Ishikawa (cell line): ENCODE data around the gene TEFM.

Experiments
- EGR1 ChIP-seq: IDR thresholded peaks from 2 replicates; pipeline ENCODE4 v1.6.1; 2012
- NFIC ChIP-seq: IDR thresholded peaks from 2 replicates; pipeline ENCODE4 v1.6.1; 2012
- REST ChIP-seq: IDR thresholded peaks from 2 replicates; pipeline ENCODE4 v1.6.1; 2012; ENCODE audit warnings: low read depth, mild to moderate bottlenecking
- TCF12 ChIP-seq: IDR thresholded peaks from 2 replicates; pipeline ENCODE4 v1.6.1; 2012; ENCODE audit warnings: low read depth
- USF1 ChIP-seq: IDR thresholded peaks from 2 replicates; pipeline ENCODE4 v1.6.1; 2012

- TF ChIP-seq TCF12 (no peak), NFIC (no peak), EGR1 (no peak), USF1 (no peak), REST (no peak)
Observed at GRCh38 chr17:30954046-30954830, 48.2 kb upstream of the TEFM start.
